Measurements from ENCODE around the gene PDE6B. TPM values are rescaled to one million over a fixed set of nuclear protein-coding genes. Genes with fewer than 3 reads are reported as not detected.
"Not testable (repeated sequence)": the region's sequence is repeated elsewhere in the genome, so short reads cannot be mapped to it uniquely, and the experiment has no call there.

The PDE6B gene
- total RNA-seq, 4 donors from 2014 or later = 0.98 to 1.3 TPM; not detected in 2

DNA sequence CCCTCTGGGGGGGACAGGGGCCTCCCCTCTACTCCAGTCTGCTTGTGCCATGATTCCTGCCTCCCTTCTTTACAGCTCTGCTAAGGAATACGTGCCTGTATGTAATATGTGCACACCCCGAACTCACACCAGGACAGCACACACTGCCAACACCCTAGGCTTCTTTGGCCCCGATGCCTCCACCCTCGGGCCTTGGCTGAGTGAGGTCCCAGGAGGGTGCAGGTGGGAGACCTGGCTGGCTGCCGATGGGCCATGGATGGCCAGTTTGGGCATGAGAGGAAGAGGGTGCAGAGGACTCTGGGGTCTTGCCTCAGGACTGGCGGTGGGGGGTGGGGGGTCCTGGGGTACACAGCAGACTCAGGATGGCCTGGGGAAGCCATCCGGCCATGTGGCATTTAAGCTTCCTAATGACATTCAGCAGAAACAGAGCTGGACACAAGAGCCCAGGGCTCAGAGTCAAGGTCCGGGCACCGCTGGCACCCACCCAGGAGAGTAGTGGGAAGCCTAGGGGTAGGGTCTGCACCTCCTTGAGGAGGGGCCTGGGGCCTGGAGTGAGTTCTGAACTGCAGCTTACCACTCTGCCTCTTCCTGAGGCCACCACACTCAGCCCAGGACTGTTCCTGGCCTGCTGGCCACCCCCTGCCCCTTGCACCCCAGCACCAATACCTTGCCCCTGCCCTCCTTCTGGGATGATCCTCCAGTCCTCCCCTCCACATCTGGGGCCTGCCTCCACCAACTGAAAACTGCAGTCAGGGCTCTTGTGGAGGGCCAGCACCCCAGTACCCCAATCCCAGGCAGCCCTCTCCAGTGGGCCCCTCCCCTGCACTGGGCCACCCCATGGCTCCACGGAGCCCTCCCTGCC is 78.2 kb downstream of the PDE6B start:
- H3K27me3 ChIP-seq = no peaks in the 10 kb centered on the region
- H3K27ac ChIP-seq = no peak overlapping the region
- WGBS, 2 donors = 74 to 80% methylated on average over 9 to 10 of the region's 10 CpGs
- TF ChIP-seq CTCF (IDR thresholded peaks at IDR 0.05) (no peak), EP300 (IDR thresholded peaks at IDR 0.05) (no peak), POLR2A (IDR thresholded peaks at IDR 0.05) (no peak)
- H3K4me3 ChIP-seq = no peak overlapping the region
- no peaks in the 10 kb centered on the region for H3K9me3 ChIP-seq
- no peak for DNase-seq (ENCODE audit: low spot score in 2 of 2)
- H3K4me1 ChIP-seq = peaks cover 0 to 30% (median 15%) of the 10 kb centered on the region in 4 donors
- peaks cover 0 to 3% (median 0%) of the 10 kb centered on the region in 3 donors for H3K36me3 ChIP-seq

- WGBS, 2 donors = 92 to 94% methylated on average over 34 to 45 of the region's 46 CpGs
- TF ChIP-seq POLR2A (IDR thresholded peaks at IDR 0.05) (no peak), EP300 (IDR thresholded peaks at IDR 0.05) (no peak), CTCF (IDR thresholded peaks at IDR 0.05) (no peak)
Measured at GRCh38 chr4:704198-704891, 79.0 kb downstream of the PDE6B start.

GRCh38 chr4:704971-705277 is 79.6 kb downstream of the PDE6B start:
- Histone ChIP-seq H3K4me3 (peak overlapping the region; percentile 38 to 96 (median 90)), H3K27ac (peak overlapping the region; percentile 55 to 97 (median 79))

More at GRCh38 chr4:704198-704891, 79.0 kb downstream of the PDE6B start:
- no peak for DNase-seq (ENCODE audit: low spot score in 2 of 2)
- Histone ChIP-seq H3K4me3 (no peak overlapping the region), H3K36me3 (peaks cover 0 to 5% (median 0%) of the 10 kb centered on the region in 3 donors), H3K4me1 (peaks cover 0 to 36% (median 16%) of the 10 kb centered on the region in 4 donors), H3K9me3 (no peaks in the 10 kb centered on the region), H3K27me3 (no peaks in the 10 kb centered on the region), H3K27ac (no peak overlapping the region)

GRCh38 chr4:705278-706082 is 80.1 kb downstream of the PDE6B start, which contains the start of gene PCGF3:
TSS of gene PCGF3 (plus strand) at chr4:705832. CDS start at chr4:733681, 27,849 bp downstream.
- peaks cover 0 to 5% (median 0%) of the 10 kb centered on the region in 3 donors for H3K36me3 ChIP-seq
- H3K9me3 ChIP-seq = no peaks in the 10 kb centered on the region
- WGBS, 2 donors = 2 to 9% methylated on average over 14 to 48 of the region's 82 CpGs
- peak; percentile 93 for DNase-seq (ENCODE audit: low spot score in 2 of 2)
- H3K27ac ChIP-seq = peak within 1 kb of the TSS; percentile 81 to 97 (median 90)
- peak within 1 kb of the TSS; percentile 86 to 96 (median 90) for H3K4me3 ChIP-seq
- no peaks in the 10 kb centered on the region for H3K27me3 ChIP-seq
- H3K4me1 ChIP-seq = peaks cover 0 to 45% (median 16%) of the 10 kb centered on the region in 4 donors
- no peak for TF ChIP-seq CTCF (IDR thresholded peaks at IDR 0.05)
- peak; percentile 28 to 82 for TF ChIP-seq EP300 (IDR thresholded peaks at IDR 0.05)
- peak; percentile 31 to 70 for TF ChIP-seq POLR2A (IDR thresholded peaks at IDR 0.05)

More at GRCh38 chr4:704971-705277, 79.6 kb downstream of the PDE6B start:
- Histone ChIP-seq H3K9me3 (no peaks in the 10 kb centered on the region), H3K36me3 (peaks cover 0 to 5% (median 0%) of the 10 kb centered on the region in 3 donors), H3K4me1 (peaks cover 0 to 42% (median 16%) of the 10 kb centered on the region in 4 donors), H3K27me3 (no peaks in the 10 kb centered on the region)
- no peak for DNase-seq (ENCODE audit: low spot score in 2 of 2)
- TF ChIP-seq EP300 (IDR thresholded peaks at IDR 0.05) = no peak
- TF ChIP-seq POLR2A (IDR thresholded peaks at IDR 0.05) = no peak
- TF ChIP-seq CTCF (IDR thresholded peaks at IDR 0.05) = no peak
- 84 to 86% methylated on average over 1 of the region's 1 CpG for WGBS, 2 donors

DNA sequence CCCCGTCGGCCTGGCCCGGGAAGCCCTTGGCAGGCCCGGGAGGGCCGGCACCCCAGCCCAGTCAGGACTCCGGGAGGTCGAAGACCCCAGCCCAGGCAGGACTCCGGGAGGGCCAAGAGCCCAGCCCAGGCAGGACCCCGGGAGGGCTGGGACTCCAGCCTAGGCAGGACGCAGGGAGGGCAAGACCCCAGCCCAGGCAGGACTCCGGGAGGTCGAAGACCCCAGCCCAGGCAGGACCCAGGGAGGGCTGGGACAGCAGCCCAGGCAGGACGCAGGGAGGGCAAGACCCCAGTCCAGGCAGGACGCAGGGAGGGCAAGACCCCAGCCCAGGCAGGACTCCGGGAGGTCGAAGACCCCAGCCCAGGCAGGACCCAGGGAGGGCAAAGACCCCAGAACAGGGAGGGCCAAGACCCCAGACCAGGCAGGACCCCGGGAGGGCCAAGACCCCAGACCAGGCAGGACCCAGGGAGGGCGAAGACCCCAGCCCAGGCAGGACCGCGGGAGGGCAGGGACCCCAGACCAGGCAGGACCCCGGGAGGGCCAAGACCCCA is 80.8 kb downstream of the PDE6B start:
- Histone ChIP-seq H3K27ac (peak overlapping the region; percentile 81 to 97 (median 90)), H3K4me1 (peaks cover 0 to 45% (median 16%) of the 10 kb centered on the region in 4 donors), H3K4me3 (peak overlapping the region; percentile 86 to 96 (median 90))
- H3K9me3 ChIP-seq; DNase-seq (ENCODE audit: low spot score in 2 of 2); H3K36me3 ChIP-seq; H3K27me3 ChIP-seq: not testable (repeated sequence)
- WGBS, 2 donors = 0 to 1% methylated on average over 4 to 21 of the region's 21 CpGs
